HG03097 (cell line): ENCODE results near the gene TFAP2A.

Experiments used
- ATAC-seq: cut with Tn5 transposase; IDR thresholded peaks from one replicate; pipeline ENCODE4 v1.9.1; 2021; ENCODE audit not compliant: unreplicated experiment, low FRiP score

TFAP2A gene

DNA sequence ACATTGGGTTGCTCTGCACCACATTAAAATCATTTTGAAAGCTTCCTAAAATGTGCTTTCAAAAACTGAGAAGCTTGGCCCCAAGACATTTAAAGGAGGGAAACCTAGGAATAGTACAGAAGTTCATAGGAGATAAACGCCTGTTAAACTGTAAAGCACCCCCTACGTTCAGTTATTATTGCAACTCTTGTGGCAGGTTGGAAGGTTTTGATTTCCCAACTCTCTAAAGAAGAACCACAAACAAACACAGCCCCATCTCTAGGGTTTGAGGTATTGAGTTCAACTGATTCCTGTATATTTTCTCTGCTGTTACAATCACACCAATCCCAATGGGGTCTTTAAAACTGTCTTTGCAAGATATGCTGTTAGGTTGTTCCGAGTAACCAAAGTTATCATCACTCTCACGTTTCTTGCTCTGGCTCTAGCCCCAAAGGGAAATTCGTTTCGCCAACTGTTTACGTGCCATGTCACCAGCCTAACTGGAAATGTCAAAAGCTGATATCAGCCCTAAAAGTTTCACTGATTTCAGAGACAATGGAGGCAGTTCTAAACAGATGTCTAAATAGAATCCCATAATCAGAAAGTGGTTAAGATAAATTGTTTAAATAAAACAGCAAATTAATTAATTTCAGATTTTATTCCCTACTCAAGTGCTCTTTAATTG is 12.1 kb downstream of the TFAP2A start:
- no peak for ATAC-seq

DNA sequence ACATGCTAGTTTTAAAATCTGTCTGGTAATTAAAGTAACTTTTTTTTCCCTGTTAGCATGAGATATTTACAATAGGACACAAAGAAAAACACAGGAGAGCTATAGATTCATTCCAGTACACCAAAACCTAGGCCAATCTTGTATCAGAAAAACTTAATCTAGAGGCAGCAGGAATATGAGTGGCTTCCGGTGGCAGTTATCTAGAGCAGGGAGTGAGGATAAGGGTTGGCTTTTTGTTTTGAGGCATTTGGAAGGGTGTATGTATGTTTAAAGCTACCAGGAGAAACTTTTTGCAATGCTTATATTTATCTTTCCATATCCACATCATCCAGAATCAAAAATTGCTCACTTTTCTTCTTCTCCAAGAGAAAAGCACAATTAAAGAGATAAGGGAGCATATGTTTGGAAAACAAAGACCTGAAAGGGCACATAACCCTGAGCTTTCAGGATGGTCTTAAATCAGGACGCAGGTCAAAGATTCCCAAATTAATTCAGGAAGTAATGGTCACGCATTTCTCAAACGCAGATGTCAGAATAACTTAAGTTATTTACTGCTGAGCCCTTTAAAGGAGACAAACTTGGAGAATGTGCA is 13.1 kb downstream of the TFAP2A start:
- ATAC-seq, result no peak

DNA sequence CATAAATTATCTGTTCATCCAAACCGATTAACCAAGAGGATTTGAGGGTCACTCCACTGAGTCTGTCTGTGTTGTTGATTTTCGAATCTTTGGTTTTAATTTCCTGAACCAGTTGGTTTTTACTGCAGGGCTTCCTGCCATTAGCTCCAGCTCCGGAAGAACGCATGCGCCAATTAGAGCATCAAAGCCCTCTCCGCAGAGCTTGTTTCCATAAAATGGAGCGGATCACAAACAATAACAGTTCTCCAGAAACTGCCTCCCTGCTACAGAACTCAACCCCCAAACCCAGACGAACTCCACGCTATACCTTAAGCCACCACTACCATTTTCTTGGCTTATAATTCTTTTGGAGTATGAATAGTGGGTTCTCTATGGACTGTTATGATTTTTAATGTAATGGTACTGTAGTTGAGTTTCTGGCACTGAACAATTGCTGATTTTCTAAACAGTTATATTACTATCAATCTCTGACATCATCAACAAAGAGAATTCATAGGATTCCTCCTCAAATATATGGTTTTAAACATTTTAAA is 13.8 kb downstream of the TFAP2A start:
- ATAC-seq, result no peak

DNA sequence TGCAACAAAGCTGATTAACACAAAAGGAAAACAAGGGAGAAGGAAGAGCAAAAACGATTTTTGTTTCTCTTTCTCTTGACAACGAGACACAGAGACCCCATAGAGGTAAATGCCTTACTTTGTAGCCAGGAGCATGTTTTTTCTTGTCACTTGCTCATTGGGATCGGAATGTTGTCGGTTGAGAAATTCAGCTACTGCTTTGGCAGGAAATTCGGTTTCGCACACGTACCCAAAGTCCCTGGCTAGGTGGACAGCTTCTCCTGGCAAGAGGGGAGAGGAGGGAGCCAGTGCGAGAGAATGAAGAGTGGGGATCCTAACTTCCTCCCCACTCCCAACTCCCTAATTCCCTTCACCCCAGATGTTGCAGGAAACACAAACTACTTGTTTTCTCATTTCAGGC is 14.5 kb downstream of the TFAP2A start:
- ATAC-seq, result no peak

DNA sequence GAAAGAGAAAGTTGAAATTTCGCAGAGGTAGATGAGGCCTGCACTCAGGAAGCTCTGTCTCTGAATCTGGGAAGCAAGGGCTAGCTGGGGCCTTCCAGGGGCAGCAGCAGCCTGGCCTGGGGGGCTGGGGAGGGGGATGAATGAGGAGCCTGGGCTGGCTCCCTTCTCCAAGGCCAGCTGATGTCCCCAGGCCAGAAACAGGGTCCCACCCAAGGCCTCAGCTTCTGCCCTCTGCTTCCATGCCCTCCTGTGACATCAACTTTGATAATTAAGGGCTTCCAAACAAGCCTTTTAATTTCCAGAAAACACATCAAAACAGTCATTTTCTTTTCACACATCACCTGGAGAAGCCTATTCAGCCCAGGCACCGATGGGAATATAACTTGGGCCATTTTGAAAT is 15.4 kb downstream of the TFAP2A start:
- ATAC-seq, result no peak

DNA sequence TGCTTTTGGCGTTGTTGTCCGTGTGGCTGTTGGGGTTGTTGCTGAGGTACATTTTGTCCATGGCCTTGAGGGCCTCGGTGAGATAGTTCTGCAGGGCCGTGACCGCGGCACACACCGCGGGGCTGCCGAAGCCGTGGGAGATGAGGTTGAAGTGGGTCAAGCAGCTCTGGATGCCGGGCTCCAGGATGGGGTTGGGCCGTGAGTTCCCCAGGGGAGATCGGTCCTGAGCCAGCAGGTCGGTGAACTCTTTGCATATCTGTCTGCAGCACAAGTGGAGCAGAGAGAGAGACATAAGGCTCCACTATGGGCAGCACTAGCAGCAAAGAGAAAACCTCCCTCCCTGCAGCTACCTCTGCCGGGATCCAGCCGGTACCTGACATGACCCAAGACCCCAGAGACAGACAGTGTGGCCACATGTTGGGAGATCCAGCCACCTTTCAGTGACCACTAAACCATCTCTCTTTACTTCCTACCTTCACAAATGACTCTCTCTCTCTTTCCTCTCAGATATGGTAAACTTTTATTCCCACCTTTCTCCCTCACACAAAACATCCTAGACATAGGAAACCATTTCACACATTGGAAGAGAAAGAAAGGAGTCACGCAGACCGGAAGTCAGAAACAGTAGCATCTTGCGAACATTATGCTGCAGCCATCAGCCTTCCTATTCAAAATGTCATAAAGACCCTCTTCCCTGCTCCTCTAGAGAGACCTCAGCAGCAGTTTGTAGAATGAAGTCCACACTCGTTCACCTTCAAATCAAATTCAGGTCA is 16.2 kb downstream of the TFAP2A start:
- ATAC-seq, result no peak

DNA sequence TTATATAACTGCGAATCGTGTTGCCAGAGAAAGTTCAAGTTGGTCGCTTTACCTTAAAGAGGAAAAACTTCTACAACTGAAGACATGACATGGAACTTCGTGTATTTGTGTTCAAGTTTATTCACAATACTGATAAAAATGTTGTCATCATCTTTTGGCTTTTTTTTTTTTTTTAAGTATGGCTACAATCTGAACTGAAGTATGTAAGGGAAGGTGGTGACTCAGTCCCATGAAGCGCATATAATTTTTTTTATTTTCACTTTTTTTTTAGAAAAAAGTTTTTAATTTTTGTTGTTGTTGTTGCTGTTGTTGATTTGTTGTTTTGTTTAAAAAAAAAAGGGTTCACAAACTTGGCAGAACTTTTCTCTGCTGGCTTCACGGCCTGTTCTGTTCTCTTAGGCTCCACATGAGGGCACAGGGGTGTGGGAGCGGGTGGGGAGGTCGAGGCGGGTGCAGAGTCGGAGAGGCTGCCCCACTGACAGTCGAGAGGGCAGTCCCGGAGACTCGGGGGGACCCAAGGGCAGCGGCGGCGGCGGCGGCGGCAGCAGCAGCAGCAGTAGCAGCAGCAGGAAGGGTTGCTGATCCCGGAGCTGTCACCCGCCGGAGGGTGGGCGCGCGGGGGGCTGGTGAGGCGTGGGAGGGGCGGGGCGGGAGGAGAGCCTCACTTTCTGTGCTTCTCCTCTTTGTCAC is 17.0 kb downstream of the TFAP2A start:
- ATAC-seq, result no peak

DNA sequence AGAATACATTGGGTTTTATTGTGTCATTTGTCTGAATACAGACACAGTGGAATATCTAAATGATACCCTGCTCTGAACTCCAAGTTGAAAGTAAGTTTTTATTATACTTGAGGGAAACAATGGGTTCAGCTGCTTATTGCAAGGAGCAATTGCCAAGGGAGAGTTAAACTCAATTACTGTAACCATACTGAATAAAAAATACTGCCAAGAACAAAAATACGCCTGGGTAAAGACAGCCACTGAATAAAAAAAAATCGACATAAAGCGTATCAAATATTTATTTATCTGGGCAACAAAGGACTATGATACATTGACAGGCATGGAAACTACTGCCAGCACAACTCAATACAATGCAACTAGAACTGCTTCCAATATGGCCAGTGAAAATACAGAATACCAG is 18.1 kb downstream of the TFAP2A start:
- ATAC-seq, result no peak

DNA sequence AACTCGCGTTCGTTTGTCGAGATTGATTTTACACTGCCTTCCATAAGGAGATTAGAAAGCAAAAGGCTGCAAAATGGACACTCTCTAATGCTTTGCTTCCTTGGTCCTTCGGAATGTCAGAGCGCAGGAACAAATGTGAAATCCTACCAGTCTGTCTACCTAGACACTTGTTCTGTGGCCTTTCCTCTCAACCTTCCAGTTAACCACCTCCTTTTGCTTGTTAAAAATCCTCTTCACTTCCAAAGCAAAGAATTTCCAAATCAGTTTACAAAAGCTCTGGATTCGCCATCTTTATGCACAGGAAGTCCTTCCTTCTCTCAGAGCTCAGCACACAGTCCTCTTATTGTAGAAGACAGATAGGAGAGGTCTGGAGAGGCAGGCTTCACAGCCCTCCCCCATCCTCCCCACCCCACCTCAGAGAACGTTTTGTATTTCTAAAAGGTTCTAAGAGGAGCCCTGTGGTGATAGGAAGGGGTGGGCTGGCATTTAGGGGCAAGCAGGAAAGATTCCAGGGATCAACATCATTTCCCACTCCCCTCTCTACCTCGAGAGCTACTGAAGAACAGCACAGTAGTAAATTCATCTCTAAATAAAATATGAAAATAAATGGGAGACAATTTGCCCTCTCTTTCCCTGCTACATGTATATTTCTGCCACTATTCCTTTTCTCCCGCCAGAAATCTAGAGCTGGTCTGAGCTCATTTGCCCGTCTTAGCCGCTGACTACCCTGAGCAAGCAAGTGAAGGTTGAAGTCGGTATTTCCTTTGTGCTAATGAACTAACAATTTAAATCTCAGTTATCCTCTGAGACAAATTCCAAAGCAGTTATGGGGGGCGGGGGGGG is 18.9 kb downstream of the TFAP2A start:
- ATAC-seq, result no peak

DNA sequence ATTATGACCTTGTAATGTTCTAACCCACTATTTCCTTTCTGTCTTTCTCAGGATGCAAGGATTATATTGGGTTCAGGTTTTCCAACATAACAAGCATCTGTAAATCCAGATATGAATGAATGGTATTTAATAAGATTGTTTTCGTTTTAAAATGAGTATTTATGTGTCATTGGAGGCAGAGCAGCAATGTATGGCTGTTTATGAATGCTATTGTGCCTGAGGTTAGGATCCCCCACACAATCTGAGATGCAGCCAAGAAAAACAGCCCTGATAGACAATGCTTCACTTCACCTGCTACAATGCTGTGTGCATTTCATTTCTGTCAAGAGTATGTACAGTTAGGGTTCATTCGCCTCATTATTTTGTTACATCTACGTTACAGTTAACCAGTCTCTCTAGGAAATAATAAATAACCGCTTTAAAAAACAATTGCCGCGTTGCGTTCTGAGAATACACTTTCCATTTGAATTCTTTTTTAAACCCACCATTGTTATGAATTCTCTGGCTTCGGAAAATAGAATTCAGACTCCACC is 19.6 kb downstream of the TFAP2A start:
- no peak for ATAC-seq

DNA sequence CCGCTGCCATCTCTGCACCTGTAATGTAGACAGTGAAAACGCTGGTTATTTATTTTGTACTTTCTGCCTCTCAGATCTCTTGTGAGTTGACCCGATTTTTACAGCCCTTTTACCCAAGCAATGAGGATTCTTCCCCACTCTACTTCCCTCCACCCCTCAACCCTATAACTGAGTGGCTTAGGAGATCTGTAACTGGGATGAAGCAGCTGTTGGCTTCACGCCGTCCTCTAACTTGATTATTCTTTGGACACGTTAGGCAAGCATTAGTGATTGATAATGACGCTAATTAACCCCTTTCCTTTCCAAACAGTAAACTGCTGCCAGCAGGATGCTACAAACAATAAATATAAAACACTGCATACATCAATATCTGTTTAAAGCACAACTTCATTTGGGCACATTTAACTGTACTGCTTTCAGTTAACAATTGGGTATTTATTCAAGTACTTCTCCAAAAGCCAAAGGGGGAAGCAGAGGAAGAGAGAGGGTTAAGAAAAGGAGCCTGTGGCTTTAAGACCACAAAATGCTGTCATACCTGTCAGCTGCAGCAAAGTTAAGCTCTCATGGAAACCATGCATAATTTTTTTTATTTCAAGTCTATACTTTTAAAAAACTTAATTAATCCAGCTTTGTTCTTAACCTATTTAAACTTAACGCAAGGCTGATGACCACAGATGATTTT is 21.2 kb downstream of the TFAP2A start:
- ATAC-seq, result no peak

DNA sequence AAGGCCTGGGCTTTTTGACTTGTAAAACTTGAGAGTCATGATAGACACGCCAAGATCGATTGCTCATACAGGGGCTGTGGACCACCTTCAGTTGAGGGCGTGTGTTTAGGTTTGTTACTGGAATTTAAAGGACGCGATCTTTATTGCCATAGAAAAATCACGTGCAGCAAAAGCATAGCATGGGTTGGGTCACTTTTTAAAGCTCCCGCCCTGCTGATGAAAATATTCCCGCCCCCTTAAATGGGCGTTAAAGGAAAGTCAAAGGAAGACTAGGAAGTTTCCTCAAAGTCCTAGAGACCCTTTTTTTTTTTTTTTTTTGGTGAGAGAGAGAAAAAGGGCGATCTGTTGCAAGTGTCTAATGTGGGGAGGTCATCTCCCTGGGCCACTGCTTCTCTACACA is 23.1 kb downstream of the TFAP2A start:
- ATAC-seq, result no peak

DNA sequence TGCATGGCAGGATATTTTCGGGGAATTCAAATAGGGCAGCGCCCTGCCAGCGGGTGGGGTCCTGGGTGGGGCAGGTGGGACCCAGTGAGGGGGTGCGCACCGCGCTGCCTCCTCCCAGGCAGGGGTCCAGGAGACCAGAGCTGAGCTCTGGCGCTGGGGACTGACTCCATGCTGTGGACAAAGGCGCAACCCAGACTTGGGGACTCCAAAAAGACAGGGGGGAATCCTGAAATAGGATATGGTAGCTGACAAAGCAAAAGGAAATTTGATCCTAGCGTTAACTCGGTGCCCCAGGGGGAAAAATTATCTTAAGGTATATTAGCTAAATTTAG is 23.6 kb downstream of the TFAP2A start:
- ATAC-seq, result no peak

DNA sequence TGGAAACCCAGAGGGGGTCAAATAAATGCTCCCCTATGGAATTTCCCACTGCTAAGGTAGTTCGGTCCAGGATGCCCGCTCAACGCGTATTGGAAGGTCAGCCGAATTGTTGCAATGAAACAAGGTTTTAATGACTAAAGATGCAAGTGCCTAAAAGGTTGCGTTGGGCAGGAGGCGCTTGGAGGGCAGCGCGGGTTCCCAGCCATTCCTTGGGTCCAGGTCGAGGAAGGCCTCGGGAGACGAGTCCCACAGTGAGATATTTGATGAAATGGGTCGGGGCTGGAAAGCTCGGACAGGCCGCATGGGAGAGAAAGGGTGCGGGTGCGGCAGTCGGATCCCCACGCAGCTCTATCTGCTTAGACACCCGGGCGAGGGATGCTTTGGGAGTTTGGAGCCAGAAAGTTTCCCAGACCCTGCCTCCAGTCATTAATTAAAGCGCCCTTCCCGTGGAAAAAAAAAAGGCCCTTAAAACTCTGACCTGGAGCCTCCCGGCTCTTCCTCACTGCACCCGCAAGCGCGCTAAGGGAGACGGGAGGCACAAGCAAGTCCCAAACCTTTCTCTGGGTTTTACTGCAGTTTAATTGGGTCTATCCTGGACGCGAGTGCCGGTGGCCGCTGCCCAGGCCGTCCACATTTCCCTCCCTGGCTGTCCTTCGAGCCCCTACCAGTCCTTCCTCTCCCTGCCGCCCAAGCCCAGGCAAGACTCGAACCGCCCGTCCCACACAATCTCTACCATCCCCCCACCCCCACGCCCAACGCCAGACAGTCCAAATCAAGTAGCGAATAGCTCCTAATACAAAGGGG is 24.2 kb downstream of the TFAP2A start:
- no peak for ATAC-seq

DNA sequence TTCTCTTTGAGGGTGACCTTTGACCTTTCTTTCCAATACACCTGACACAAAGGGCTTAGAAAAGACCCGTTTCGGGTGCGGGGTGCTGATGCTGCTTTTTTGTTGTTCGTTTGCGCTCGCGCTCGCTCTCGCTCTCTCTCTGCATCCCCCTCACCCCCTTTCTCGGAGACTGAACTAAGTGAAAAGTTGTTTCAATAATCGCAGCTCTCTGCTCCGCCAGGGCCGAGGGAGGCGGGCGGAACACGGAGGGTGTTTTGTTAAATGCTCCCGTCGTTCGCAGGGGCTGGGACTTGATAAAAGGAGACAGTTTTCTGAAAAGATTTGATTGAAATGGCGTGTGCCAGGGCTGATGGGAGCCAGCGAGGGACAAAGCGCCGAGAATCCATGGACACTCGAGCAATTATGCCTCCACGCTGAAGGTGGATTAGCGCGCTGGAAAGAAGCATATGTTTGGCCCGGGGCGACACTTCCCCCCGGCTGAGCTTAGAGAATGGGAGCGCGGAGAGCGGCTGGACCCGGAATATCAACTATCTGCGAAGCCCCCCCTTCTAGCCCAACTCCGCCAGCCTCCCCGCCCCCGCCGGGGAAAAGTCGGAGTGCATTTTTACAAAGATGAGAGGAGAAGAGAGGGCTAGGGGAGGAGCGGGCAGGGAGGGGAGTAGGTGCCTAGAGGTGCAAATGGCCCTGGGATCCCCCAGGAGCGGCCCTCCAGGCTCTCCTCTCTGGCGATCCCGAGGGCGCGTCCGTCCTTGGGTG is 25.0 kb downstream of the TFAP2A start:
- ATAC-seq, result no peak

DNA sequence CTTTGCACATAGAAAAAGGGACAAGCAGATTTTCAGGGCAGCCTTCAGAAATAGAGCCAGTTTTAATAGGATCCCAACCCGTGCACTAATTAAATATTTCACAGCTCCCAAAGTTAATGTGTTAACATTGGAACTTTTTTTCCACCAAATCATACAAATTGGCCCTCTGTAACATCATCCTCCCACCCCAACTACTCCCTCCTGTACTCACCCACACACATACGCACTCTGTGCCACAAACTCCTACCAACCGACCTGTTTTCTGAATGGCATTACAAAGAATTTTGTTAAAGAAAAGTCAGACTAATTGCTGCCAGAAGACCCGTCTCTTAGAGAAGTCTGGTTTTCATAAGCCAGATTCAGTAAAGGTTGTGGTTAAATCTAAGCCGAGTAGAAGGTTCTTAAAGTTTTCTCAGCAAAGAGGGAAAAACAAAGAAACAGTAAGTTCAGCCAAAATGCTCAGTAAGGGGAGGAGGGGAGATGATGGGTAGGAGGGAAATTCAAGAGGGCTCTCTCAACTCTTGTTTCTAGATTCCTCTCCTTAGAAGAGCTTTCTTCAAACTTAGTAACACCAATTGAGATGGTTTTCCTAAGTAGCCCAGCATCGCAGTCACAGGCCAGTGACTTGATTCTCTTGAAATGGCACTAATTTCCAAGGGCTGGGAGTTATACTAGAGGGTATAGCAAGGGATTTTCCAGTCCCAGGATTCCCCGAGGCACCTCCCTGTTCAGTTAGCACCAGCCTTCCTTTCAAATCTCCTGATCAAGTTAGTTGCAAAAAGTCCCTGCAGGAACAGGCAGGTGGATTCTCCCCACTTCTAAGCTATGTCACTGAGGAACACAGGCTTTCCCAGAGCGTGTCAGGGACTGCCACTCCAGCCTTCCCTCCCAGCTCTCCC is 27.9 kb downstream of the TFAP2A start:
- ATAC-seq, result no peak

DNA sequence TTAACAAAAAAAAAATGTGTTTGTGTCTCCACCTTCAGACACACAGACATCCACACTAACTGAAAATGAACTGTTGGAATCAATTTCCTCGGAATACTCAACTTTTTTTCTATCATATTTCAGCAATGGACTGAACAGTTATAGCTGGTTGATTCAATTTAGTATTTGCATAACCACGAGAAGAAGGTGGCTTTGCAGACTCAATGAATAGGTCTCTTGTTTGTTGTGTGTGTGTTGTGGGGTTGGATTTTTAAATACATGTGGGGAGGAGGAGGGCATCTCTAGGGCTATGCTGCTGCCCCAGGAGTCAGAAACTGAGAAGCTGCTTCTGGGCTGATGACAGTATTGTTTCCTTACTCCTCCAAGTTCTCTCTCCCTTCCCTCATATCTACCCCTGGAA is 28.7 kb downstream of the TFAP2A start:
- ATAC-seq, result no peak
